Lower lobe of right lung (tissue), 2 donors: ENCODE measurements around the gene POLR2H. TPM values are rescaled to one million over a fixed set of nuclear protein-coding genes. Genes with fewer than 3 reads are reported as not detected.

Experiments
- ATAC-seq, 2 donors: fragments of 200-7000 bp; cut with Tn5 transposase; one replicate each; pipeline ENCODE4 v1.9.1; 2020 to 2022; ENCODE audit warnings: mild to moderate bottlenecking in 2 of 2, moderate library complexity in 2 of 2
- DNase-seq: peaks from one replicate; pipeline ENCODE4 v3.0.0-alpha.2; 2020
- H3K27ac ChIP-seq: fragments of 200-600 bp; one replicate; pipeline ENCODE4 v1.8.0; 2022
- H3K27me3 ChIP-seq: fragments of 200-600 bp; one replicate; pipeline ENCODE4 v1.8.0; 2022; ENCODE audit warnings: low read depth
- H3K36me3 ChIP-seq: fragments of 200-600 bp; one replicate; pipeline ENCODE4 v1.8.0; 2022; ENCODE audit warnings: mild to moderate bottlenecking
- H3K4me1 ChIP-seq: fragments of 200-600 bp; one replicate; pipeline ENCODE4 v1.8.0; 2022
- H3K4me3 ChIP-seq: fragments of 200-600 bp; one replicate; pipeline ENCODE4 v1.8.0; 2022; ENCODE audit warnings: mild to moderate bottlenecking
- H3K9me3 ChIP-seq: fragments of 200-600 bp; one replicate; pipeline ENCODE4 v1.8.0; 2022
- CTCF ChIP-seq: fragments of 200-600 bp; IDR thresholded peaks from one replicate; pipeline ENCODE4 v1.8.0; 2022; ENCODE audit warnings: antibody characterized with exemption, mild to moderate bottlenecking
- intact Hi-C: fragments of 100-400 bp; cut with DNase I; formaldehyde crosslinking; loops from one replicate; pipeline ENCODE4 v1.11.0; 2022
- total RNA-seq: library from RNA; stranded (reverse); fragmentation: NEBNext Ultra II Directional; extraction: Animal tissue kit (Norgen Biotek cat#: 25700); gene quantifications from one replicate; pipeline ENCODE4 v1.2.1, GENCODE V29; 2021
- donor health status: DM: no; HTN: yes; CAD: no; lungs with severe emphysema.

The POLR2H gene
- total RNA-seq, 1 donor from 2014 or later: 53.3 TPM

GRCh38 chr3:184358921-184359350 lies 2.6 kb upstream of the POLR2H start:
- TF ChIP-seq CTCF: no peak
- Histone ChIP-seq H3K4me1 (peaks cover 15% of the 10 kb centered on the region), H3K27ac (no peak overlapping the region), H3K4me3 (no peak overlapping the region), H3K27me3 (no peaks in the 10 kb centered on the region), H3K9me3 (no peaks in the 10 kb centered on the region), H3K36me3 (peaks cover 10% of the 10 kb centered on the region)
- ATAC-seq (no peak), DNase-seq (no peak)
- intact Hi-C loops: no loop called here

- no peak for TF ChIP-seq CTCF
- peaks cover 22% of the 10 kb centered on the region for H3K4me1 ChIP-seq
- no peaks in the 10 kb centered on the region for H3K27me3 ChIP-seq
- DNase-seq (no peak), ATAC-seq (no peak)
- H3K36me3 ChIP-seq: peaks cover 11% of the 10 kb centered on the region
- H3K9me3 ChIP-seq: no peaks in the 10 kb centered on the region
- intact Hi-C loops: no loop called here
- no peak overlapping the region for H3K4me3 ChIP-seq
- no peak overlapping the region for H3K27ac ChIP-seq
These were observed 1.9 kb upstream of the POLR2H start for GRCh38 chr3:184359610-184360009.

GRCh38 chr3:184360070-184360928 lies 1.2 kb upstream of the POLR2H start:
- Histone ChIP-seq H3K36me3 (peaks cover 18% of the 10 kb centered on the region), H3K27ac (no peak overlapping the region), H3K9me3 (no peaks in the 10 kb centered on the region), H3K4me1 (peaks cover 23% of the 10 kb centered on the region), H3K27me3 (no peaks in the 10 kb centered on the region), H3K4me3 (peak overlapping the region; percentile 98)
- intact Hi-C loops: no loop called here
- TF ChIP-seq CTCF: no peak
- no peak for DNase-seq
- ATAC-seq: no peak

- peak overlapping the region; percentile 97 for H3K27ac ChIP-seq
- peaks cover 23% of the 10 kb centered on the region for H3K4me1 ChIP-seq
- H3K27me3 ChIP-seq: no peaks in the 10 kb centered on the region
- peak overlapping the region; percentile 98 for H3K4me3 ChIP-seq
- TF ChIP-seq CTCF: no peak
- no peak for ATAC-seq
- intact Hi-C loops: no loop called here
- H3K36me3 ChIP-seq: peaks cover 23% of the 10 kb centered on the region
- no peaks in the 10 kb centered on the region for H3K9me3 ChIP-seq
- DNase-seq: no peak
These were observed 480 bp upstream of the POLR2H start for GRCh38 chr3:184360929-184361531.

GRCh38 chr3:184361932-184362667 lies 590 bp downstream of the POLR2H start:
- ATAC-seq (peak; percentile 52 to 64), DNase-seq (peak; percentile 81)
- peaks cover 23% of the 10 kb centered on the region for H3K4me1 ChIP-seq
- intact Hi-C loops: no loop called here
- peak overlapping the region; percentile 97 for H3K27ac ChIP-seq
- H3K27me3 ChIP-seq: no peaks in the 10 kb centered on the region
- H3K36me3 ChIP-seq: peaks cover 27% of the 10 kb centered on the region
- H3K4me3 ChIP-seq: peak overlapping the region; percentile 98
- no peaks in the 10 kb centered on the region for H3K9me3 ChIP-seq
- TF ChIP-seq CTCF: no peak
